Ishikawa (cell line): ENCODE results near the gene TMBIM4.

Experiments used
- CEBPB ChIP-seq: IDR thresholded peaks from 2 replicates; pipeline ENCODE4 v1.6.1; 2012
- CREB1 ChIP-seq: IDR thresholded peaks from 2 replicates; pipeline ENCODE4 v1.6.1; 2012; ENCODE audit warnings: low read depth
- EGR1 ChIP-seq: IDR thresholded peaks from 2 replicates; pipeline ENCODE4 v1.6.1; 2012
- EP300 ChIP-seq: IDR thresholded peaks from 2 replicates; pipeline ENCODE4 v1.6.1; 2012; ENCODE audit warnings: borderline replicate concordance
- FOXM1 ChIP-seq: IDR thresholded peaks from 2 replicates; pipeline ENCODE4 v1.6.1; 2012; ENCODE audit warnings: low read depth, borderline replicate concordance
- MAX ChIP-seq: IDR thresholded peaks from 2 replicates; pipeline ENCODE4 v1.6.1; 2012
- NFIC ChIP-seq: IDR thresholded peaks from 2 replicates; pipeline ENCODE4 v1.6.1; 2012
- RAD21 ChIP-seq: IDR thresholded peaks from 2 replicates; pipeline ENCODE4 v1.6.1; 2012; ENCODE audit warnings: low read depth
- REST ChIP-seq: IDR thresholded peaks from 2 replicates; pipeline ENCODE4 v1.6.1; 2012; ENCODE audit warnings: low read depth, mild to moderate bottlenecking
- TAF1 ChIP-seq: IDR thresholded peaks from 2 replicates; pipeline ENCODE4 v1.6.1; 2012; ENCODE audit warnings: low read depth, mild to moderate bottlenecking
- TCF12 ChIP-seq: IDR thresholded peaks from 2 replicates; pipeline ENCODE4 v1.6.1; 2012; ENCODE audit warnings: low read depth
- TEAD4 ChIP-seq: IDR thresholded peaks from 2 replicates; pipeline ENCODE4 v1.6.1; 2012
- USF1 ChIP-seq: IDR thresholded peaks from 2 replicates; pipeline ENCODE4 v1.6.1; 2012
- YY1 ChIP-seq: IDR thresholded peaks from 2 replicates; pipeline ENCODE4 v1.6.1; 2012; ENCODE audit warnings: low read depth
- ZBTB7A ChIP-seq: IDR thresholded peaks from 2 replicates; pipeline ENCODE4 v1.6.1; 2012; ENCODE audit warnings: low read depth

TMBIM4 gene

GRCh38 chr12:66203820-66204219 is 34.0 kb upstream of the TMBIM4 start:
- TF ChIP-seq TAF1: no peak
- no peak for TF ChIP-seq FOXM1
- no peak for TF ChIP-seq ZBTB7A
- no peak for TF ChIP-seq CREB1
- TF ChIP-seq YY1: no peak
- TF ChIP-seq EGR1: no peak
- TF ChIP-seq CEBPB: no peak
- no peak for TF ChIP-seq EP300
- no peak for TF ChIP-seq TEAD4
- TF ChIP-seq REST: no peak
- TF ChIP-seq NFIC: no peak
- TF ChIP-seq RAD21: no peak
- TF ChIP-seq MAX: no peak
- TF ChIP-seq USF1: no peak
- no peak for TF ChIP-seq TCF12

GRCh38 chr12:66199831-66200509 is 30.2 kb upstream of the TMBIM4 start:
- no peak for TF ChIP-seq CREB1
- TF ChIP-seq FOXM1: no peak

- TF ChIP-seq CREB1 (no peak), TAF1 (no peak), FOXM1 (no peak), TEAD4 (no peak), RAD21 (no peak), MAX (no peak), TCF12 (no peak), YY1 (no peak), REST (no peak), USF1 (no peak), ZBTB7A (no peak), EP300 (no peak), NFIC (no peak), EGR1 (no peak), CEBPB (no peak)
These were observed 29.3 kb upstream of the TMBIM4 start for GRCh38 chr12:66199141-66199540.

- TF ChIP-seq FOXM1 (no peak), REST (no peak), MAX (no peak), TEAD4 (no peak)
These were observed 27.7 kb upstream of the TMBIM4 start for GRCh38 chr12:66197495-66197921.

- TF ChIP-seq MAX: no peak
- no peak for TF ChIP-seq USF1
- no peak for TF ChIP-seq REST
- no peak for TF ChIP-seq TAF1
- TF ChIP-seq FOXM1: no peak
- no peak for TF ChIP-seq EGR1
- TF ChIP-seq ZBTB7A: no peak
- no peak for TF ChIP-seq TCF12
- no peak for TF ChIP-seq CREB1
- TF ChIP-seq CEBPB: no peak
- TF ChIP-seq NFIC: no peak
- TF ChIP-seq RAD21: no peak
- TF ChIP-seq TEAD4: no peak
- TF ChIP-seq EP300: no peak
- TF ChIP-seq YY1: no peak
These were observed 27.0 kb upstream of the TMBIM4 start for GRCh38 chr12:66196806-66197205.
